Colonic mucosa (tissue), 4 donors: ENCODE data around the gene POLD4. TPM values are rescaled to one million over a fixed set of nuclear protein-coding genes. Genes with fewer than 3 reads are reported as not detected.

Experiments
- DNase-seq: peaks from one replicate; pipeline ENCODE4 v3.0.0-alpha.2; 2020
- H3K27ac ChIP-seq: fragments of 200-600 bp; one replicate; pipeline ENCODE4 v1.8.0; 2021
- H3K27me3 ChIP-seq: fragments of 200-600 bp; one replicate; pipeline ENCODE4 v1.8.0; 2021
- H3K36me3 ChIP-seq: fragments of 200-600 bp; one replicate; pipeline ENCODE4 v1.8.0; 2021
- H3K4me1 ChIP-seq: fragments of 200-600 bp; one replicate; pipeline ENCODE4 v1.8.0; 2021; ENCODE audit warnings: mild to moderate bottlenecking
- H3K4me3 ChIP-seq: fragments of 200-600 bp; one replicate; pipeline ENCODE4 v1.8.0; 2021
- H3K9ac ChIP-seq, 2 donors: one replicate each; pipeline ENCODE4 v1.7.0; 2013; ENCODE audit warnings: control low read depth in 2 of 2, low read depth in 2 of 2, low read length in 2 of 2
- H3K9me3 ChIP-seq: fragments of 200-600 bp; one replicate; pipeline ENCODE4 v1.8.0; 2021
- CTCF ChIP-seq: fragments of 200-600 bp; IDR thresholded peaks from one replicate; pipeline ENCODE4 v1.8.0; 2022; ENCODE audit warnings: antibody characterized with exemption, mild to moderate bottlenecking
- intact Hi-C: fragments of 100-400 bp; cut with DNase I; formaldehyde crosslinking; loops from one replicate; pipeline ENCODE4 v1.14.1; 2022
- total RNA-seq, 2 donors: library from RNA; stranded (reverse); fragmentation: NEBNext Ultra II Directional in 1 of 2; extraction: Animal tissue kit (Norgen Biotek cat#: 25700) in 1 of 2; gene quantifications; one replicate each; pipeline ENCODE4 v1.2.1, GENCODE V29; 2021
- donor health status: healthy.
- donor health status: DM: no; HTN: no; CAD: no.
- donor health status: DM: no; HTN: no; CAD: no.

The POLD4 gene
- total RNA-seq, 2 donors from 2014 or later = 186 to 203 TPM

GRCh38 chr11:67352546-67353316, 615 bp downstream of the POLD4 start:
- DNase-seq = peak; percentile 59
- TF ChIP-seq CTCF = no peak
- Histone ChIP-seq H3K4me3 (peak overlapping the region; percentile 67), H3K4me1 (peaks cover 38% of the 10 kb centered on the region), H3K27ac (peak overlapping the region; percentile 100), H3K27me3 (no peaks in the 10 kb centered on the region), H3K9ac (peak overlapping the region; percentile 97 to 100), H3K9me3 (no peaks in the 10 kb centered on the region), H3K36me3 (no peaks in the 10 kb centered on the region)
- intact Hi-C loops = no loop called here

DNA sequence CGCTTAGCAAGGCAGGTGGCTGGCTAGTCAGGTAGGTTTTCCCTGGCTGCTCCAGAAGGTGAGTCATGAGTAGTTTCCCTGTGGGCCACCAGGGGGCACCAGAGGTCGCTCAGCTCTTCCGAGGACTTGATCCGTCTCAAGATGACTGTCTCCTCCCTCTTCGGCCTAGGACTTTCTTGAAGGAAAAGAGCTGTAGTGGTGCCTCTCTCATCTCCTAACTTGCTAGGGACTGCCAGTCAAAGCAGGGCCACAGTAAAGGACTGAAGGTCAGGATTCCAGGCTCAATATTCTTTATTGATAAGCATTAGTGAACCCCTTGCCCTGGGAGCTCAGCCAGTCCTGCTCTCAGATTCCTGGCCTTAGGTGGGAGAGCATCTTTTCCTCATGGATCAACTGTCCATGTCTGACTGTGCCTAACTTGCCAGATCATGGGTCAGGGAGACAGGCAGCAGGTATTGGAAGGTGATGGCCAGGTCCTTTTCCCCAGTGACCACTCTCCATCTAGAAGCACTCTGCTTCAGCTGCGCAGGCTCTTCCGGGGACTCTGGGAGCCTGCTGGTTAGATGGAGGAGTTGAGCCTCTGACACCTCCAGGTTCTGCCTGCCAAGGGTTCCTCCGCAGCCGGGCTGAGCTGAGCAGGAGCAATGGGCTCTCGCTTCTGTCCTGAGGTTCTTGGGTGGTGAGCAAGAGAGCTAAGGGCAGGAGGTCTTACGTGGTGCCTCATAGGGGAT, 1.9 kb downstream of the POLD4 start:
- intact Hi-C loops = no loop called here
- no peak overlapping the region for H3K4me3 ChIP-seq

DNA sequence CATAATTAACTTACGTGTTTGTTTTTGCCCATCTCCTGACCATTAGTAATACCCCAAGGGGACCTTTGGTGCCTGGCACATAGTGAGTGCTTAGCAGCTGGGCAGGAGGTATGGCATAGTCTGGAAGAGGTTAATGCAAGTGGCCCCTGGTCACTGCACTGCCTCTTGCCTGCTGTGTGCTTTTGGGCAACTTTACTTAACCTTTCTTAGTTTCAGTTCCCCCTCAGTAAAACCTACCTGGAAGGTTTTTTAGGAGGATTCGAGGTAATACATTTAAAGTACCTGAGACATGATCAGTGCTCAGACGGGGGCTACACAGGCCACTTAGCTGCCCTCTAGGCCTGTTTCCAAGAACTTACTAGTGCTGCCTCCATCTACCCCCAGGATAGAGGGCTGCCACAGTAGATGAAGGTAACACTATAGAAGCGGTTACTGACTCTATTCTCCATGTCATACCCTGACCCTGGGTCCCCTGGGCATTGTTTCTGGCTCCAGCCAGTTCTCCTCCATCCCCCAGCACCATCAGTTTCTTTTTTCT, 3.3 kb downstream of the POLD4 start:
- intact Hi-C loops = loop anchor here (5.0 kb wide), 2 partner anchors 32 to 157 kb away; partner anchors contain the start of genes CDK2AP2 and PITPNM1

More for the DNA sequence above, 1.9 kb downstream of the POLD4 start:
- TF ChIP-seq CTCF = peak; percentile 94
- H3K9ac ChIP-seq = peak overlapping the region; percentile 58 to 100
- peaks cover 35% of the 10 kb centered on the region for H3K4me1 ChIP-seq
- peak; percentile 75 for DNase-seq
- H3K36me3 ChIP-seq = no peaks in the 10 kb centered on the region
- H3K9me3 ChIP-seq = no peaks in the 10 kb centered on the region
- H3K27me3 ChIP-seq = no peaks in the 10 kb centered on the region
- peak overlapping the region; percentile 100 for H3K27ac ChIP-seq

GRCh38 chr11:67349457-67349856, 3.9 kb downstream of the POLD4 start:
- Histone ChIP-seq H3K9me3 (no peaks in the 10 kb centered on the region), H3K27ac (no peak overlapping the region)
- no peak for TF ChIP-seq CTCF

More for the DNA sequence above, 3.3 kb downstream of the POLD4 start:
- peak overlapping the region in 1 of 2 donors; percentile 7 for H3K9ac ChIP-seq
- H3K9me3 ChIP-seq = no peaks in the 10 kb centered on the region
- no peak for TF ChIP-seq CTCF
- H3K4me3 ChIP-seq = no peak overlapping the region
- no peaks in the 10 kb centered on the region for H3K36me3 ChIP-seq
- no peak overlapping the region for H3K27ac ChIP-seq
- H3K4me1 ChIP-seq = peaks cover 22% of the 10 kb centered on the region
- DNase-seq = no peak
- no peaks in the 10 kb centered on the region for H3K27me3 ChIP-seq

GRCh38 chr11:67349036-67349435, 4.3 kb downstream of the POLD4 start:
- Histone ChIP-seq H3K27ac (peak overlapping the region; percentile 65), H3K36me3 (no peaks in the 10 kb centered on the region), H3K4me3 (no peak overlapping the region), H3K27me3 (no peaks in the 10 kb centered on the region), H3K4me1 (peaks cover 14% of the 10 kb centered on the region), H3K9me3 (no peaks in the 10 kb centered on the region), H3K9ac (peak overlapping the region in 1 of 2 donors; percentile 34)
- DNase-seq = no peak
- intact Hi-C loops = loop anchor here (5.0 kb wide), 2 partner anchors 33 to 158 kb away; partner anchors contain the start of genes CDK2AP2 and PITPNM1
- TF ChIP-seq CTCF = no peak

More at GRCh38 chr11:67349457-67349856, 3.9 kb downstream of the POLD4 start:
- Histone ChIP-seq H3K9ac (peak overlapping the region in 1 of 2 donors; percentile 34), H3K36me3 (no peaks in the 10 kb centered on the region), H3K4me1 (peaks cover 18% of the 10 kb centered on the region), H3K27me3 (no peaks in the 10 kb centered on the region), H3K4me3 (no peak overlapping the region)
- intact Hi-C loops = loop anchor here (5.0 kb wide), 2 partner anchors 33 to 158 kb away; partner anchors contain the start of genes CDK2AP2 and PITPNM1
- DNase-seq = no peak
